Fibroblast of upper back skin (primary cell): Measurements from ENCODE around the gene RGS14.

Experiments
- DNase-seq: peaks from one replicate; pipeline ENCODE4 v3.0.0-alpha.2; 2013

RGS14 gene

DNA sequence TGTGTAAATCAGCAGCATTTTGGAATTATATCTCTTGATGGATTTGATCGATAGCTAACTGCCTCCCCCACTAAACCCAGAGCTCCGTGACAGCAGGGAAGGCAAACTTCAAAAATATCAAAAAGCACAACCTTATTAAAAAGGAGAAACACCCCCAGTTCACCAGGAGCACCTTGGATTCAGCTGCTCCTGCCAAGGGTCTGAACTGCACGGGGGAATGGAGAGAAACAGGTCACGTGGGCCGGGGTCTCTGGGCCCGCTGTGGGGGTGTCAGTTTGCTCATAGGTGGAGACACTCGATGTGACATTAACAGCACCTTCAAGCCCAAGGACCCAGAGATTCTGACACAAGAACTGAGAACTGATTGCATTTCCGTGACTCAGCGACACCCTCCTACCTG lies 25.5 kb downstream of the RGS14 start:
- no peak for DNase-seq

DNA sequence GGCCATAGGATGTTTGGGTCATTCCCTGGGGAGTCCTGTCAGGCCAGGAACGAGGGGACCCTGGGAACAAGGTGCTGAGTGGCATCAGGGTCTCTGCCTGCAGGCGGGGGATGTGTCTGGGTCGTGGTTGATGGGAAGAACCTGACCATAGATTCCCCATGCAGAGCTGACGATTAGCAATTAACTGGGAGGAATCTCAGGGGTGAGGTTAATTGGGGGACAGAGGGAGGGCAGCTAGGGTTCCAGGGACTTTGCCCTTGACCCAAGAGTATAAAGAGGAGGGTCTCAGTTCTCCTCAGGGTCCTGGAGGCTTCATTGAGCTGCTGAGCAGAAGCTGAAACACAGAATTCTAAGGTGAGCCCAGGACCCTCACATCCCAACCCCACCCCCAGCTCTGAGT lies 26.4 kb downstream of the RGS14 start, which contains the start of gene SLC34A1:
Gene SLC34A1, plus strand, starts transcription at position 301 of the 400 bp plus-strand sequence. CDS start 1,308 bp downstream, outside the sequence.
- no peak for DNase-seq

DNA sequence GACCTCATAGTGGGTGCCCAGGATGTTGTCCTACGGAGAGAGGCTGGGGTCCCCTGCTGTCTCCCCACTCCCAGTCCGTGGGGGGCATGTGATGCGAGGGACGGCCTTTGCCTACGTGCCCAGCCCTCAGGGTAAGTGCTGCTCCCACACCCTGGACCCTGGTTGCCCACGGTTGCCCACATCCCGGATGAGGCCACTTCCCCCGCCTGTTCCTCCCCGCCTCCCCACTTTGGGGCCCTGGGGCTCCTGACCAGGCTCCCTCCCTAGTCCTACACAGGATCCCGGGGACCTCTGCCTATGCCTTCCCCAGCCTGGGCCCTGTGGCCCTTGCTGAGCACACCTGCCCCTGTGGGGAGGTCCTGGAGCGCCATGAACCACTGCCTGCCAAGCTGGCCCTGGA lies 28.0 kb downstream of the RGS14 start:
- DNase-seq: no peak

DNA sequence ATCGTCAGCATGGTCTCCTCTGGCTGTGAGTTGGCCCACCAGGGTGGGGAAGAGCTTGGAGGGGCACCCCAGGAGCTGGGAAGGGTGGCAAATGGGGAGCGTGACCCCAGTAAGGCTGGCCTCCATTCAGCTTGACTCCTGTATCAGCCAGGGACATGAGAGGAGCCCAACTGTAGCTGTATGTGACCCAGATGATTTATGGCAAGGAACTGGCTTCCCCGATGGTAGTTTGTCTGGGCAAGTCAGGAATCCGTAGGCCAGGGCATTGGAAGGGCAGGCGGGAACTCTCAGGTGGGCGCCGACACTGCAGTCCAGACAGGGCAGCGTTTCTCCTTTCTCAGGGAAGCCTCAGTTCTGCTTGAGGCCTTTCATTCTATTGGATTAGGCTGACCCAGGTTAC lies 28.8 kb downstream of the RGS14 start:
- DNase-seq: no peak

DNA sequence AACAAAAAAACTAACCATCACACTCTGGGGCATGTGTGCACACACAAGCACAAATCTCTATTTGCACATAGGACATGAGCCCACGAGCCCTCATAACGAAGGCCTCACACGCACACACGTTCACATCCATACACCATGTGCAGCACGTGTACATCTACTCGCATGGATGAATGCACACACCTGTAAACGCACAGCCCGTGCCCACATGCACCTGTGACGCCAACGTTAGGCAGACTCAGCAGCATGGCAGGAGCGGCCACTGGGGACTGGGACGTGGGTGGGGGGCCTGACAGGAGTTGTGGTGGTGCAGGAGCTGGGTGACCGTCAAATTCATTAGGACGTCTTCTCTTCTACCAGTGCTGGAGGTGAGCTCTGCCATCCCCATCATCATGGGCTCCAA lies 29.7 kb downstream of the RGS14 start:
- no peak for DNase-seq

DNA sequence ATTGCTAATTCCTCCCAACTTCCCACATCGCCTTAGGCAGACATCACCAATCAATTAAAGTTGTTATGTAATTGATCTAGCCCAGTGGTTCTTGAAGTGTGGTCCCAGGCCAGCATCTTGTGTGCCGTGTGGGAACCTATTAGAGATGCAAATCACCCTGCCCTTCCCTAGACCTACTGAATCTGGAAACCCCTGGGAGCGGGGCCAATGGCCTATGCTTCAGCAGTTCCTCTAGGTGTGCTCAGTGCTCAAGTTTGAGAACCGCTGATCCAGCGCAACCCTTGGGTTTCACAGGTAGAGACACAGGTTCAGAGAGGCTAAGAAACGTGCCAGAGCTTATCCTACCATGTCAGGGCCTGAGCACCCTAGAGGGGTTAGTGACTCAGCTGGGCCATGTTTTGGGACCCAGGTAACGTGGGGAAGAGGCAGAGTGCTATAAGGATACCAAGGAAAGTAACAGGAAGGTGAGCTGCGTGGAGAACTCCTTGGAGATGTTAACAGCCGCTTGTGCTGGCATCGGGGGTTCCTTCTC lies 30.9 kb downstream of the RGS14 start:
- DNase-seq: no peak

DNA sequence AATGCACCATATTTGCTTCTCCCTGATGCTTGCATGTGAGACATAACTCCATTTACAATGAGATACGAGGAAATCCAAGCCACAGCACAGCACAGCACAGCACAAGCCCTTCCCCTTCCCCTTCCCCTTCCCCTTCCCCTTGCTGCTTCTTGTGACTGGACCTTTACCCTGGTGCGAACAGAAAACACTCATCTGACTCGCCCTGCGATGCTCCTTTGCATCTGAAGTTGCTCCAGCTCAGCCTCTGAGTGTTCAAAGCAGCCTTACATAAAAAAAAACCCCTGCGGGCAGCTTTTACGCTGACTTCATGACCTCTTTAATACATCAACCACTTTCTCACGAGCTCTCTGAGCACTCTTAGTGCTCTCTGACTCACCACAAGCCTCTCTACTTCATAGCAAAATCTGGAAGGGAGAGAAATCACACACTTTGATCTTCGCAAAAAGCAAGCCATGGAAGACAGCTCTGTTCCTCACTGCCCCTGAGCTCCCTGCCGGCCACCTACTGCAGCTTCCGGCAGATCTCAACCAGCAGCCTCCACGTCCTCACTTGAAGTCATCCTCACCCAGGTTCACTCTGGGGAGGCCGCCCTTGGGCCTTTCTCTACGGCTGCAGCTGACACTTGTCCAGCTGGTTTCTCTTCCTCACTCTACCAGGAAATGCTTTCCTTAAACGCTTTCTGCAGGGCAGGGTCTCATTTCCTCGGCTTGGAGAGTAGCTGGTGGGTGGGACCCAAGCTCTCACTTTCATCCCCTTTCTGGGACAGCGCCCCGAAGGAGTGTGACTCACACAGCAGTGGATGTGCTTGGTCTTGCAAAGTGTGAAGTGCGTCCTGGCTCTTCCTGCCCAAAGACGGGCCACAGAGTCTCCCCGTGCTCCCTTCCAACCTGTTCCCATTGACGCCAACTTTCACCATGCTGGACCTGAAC lies 31.8 kb downstream of the RGS14 start:
- peak; percentile 80 for DNase-seq

DNA sequence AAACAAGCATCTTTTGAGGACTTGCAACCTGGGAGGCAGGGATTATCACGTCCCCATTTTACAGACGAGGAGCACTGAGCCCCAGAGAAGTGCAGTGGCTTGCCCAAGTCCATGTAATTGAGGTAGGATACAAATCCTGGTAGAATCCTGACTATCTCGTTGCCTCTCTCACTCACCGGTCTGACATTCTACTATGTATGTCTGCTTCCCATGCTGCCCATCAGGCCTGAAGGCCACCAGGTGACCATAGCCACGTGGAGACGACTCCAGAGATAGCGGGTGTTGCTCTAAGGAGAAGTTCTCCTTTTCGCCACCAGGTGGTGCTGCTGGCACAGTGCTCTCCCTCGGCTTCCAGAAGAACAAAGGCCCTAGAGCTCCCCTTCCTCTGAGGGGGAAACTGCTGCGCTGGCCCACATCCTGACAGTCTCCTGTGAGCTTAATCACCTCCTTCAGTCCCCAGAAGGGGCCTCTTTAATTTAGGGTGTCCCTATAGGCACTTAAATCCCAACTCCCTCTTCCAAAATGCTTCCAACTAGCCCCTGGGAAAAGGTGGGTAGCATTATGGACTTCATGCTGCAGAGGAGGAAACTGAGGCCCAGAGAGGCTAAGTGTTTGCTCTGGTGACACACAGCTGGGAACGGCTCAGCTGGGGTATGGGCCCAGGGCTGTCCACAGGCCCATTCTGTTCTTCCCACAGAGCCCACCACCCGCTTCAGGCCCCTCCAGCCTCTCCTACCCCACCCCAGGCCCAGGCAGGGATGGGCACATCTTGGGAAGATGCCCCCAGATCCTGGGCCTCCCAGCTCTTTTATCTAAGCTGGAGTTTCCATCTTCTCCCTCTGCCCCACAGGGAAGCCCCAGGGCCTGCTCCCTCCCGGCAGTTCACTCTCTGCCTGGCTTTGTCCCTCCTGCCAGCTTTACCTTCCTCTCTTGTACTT lies 32.9 kb downstream of the RGS14 start:
- peak; percentile 84 for DNase-seq

DNA sequence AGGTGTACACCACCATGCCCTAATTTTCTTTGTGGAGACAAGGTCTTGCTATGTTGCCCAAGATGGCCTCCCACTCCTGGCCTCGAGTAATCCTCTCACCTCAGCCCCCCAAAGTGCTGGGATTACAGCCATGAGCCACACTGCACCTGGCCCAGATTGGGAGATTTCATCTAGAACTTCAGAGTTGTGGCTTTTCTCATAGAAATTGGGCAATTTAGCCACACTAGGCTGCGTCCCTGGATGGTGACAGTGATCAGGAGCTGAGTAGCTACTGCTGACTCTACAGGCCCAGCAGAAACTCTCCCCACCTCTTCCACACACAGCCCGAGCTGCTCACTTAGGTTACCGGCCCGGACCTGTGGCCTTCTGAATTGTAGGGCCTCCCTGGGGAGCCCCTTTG lies 35.0 kb downstream of the RGS14 start:
- no peak for DNase-seq

DNA sequence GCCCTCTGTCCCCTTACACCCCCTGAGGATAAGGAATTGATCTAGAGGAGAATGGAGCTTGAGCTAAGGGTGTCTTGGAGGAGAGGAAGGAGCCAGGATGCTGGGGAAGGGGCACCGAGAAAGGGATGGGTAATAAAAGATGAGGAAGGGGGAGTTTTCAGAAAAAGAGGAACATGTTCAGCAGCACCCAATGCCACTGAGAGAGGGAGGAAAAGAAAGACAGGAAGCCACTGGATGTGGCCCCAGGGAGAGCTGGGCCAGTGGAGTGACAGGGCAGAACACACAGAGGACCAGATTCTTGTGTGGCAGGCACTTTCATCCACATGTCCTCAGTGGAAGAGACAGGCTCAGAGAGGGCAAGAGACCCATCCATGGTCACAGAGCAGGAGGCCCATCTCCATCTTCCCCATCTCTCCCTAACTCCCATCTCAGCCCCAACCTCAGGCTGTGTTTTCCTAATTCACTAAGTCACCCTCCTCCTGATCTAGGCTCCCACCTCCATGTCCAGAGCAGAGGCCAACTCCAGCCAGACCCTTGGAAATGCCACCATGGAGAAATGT lies 35.6 kb downstream of the RGS14 start:
- DNase-seq: no peak

DNA sequence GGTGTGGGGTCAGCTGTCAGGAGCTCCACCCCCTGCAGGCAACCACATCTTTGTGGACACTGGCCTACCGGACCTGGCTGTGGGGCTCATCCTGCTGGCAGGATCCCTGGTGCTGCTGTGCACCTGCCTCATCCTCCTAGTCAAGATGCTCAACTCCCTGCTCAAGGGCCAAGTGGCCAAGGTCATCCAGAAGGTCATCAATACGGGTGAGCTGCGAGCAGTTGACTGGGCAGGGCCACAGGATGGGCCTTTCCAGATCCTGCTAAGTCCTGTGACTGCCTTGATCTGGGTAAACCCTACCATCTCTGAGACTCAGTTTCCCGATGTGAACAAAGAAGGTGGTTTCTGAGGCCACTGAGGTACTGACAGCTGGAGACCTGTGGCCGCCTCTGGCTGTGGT lies 36.3 kb downstream of the RGS14 start:
- no peak for DNase-seq

DNA sequence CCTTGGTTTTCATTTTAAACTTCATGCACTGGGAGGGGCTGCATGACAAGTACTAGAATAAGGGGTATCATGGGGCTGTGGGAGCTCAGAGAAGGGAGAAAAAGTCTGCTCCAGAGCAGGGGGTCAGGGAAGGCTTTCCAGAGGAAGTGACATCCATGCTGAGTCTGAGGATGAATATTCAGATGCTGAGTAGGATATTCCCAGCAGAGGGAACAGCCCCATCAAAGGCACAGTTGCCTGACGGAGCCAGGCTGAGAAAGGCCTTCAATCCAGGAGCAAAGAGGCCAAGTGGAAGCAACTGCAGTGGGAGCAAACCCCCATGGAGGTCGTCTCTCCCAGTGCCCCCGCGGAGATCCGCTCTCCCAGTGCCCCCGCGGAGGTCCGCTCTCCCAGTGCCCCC lies 38.4 kb downstream of the RGS14 start:
- no peak for DNase-seq

DNA sequence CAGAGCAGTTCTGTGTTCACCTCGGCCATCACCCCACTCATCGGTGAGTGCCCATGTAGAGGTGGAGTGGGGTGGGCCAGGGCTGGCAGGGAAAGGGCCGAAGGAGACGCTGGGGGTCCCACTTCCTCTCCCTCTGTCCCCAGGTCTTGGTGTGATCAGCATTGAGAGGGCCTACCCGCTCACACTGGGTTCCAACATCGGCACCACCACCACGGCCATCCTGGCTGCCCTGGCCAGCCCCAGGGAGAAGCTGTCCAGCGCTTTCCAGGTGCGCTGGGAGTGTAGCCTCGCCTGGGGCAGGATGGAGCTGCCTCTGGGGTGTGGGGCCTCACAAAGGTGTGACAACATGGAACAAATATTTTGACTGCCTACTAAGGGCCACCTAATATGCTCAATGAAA lies 39.1 kb downstream of the RGS14 start:
- DNase-seq: no peak

DNA sequence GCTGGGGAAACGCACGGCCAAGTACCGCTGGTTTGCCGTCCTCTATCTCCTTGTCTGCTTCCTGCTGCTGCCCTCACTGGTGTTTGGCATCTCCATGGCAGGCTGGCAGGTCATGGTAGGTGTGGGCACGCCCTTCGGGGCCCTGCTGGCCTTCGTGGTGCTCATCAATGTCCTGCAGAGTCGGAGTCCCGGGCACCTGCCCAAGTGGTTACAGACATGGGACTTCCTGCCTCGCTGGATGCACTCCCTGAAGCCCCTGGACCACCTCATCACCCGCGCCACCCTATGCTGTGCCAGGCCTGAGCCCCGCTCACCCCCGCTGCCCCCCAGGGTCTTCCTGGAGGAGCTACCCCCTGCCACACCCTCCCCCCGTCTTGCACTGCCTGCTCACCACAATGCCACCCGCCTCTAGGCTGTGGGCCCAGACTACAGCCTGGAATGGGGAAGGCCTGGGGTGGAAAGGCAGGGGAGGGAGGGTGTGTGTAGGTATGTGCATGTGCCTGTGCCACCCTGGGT lies 40.2 kb downstream of the RGS14 start:
- DNase-seq: no peak

DNA sequence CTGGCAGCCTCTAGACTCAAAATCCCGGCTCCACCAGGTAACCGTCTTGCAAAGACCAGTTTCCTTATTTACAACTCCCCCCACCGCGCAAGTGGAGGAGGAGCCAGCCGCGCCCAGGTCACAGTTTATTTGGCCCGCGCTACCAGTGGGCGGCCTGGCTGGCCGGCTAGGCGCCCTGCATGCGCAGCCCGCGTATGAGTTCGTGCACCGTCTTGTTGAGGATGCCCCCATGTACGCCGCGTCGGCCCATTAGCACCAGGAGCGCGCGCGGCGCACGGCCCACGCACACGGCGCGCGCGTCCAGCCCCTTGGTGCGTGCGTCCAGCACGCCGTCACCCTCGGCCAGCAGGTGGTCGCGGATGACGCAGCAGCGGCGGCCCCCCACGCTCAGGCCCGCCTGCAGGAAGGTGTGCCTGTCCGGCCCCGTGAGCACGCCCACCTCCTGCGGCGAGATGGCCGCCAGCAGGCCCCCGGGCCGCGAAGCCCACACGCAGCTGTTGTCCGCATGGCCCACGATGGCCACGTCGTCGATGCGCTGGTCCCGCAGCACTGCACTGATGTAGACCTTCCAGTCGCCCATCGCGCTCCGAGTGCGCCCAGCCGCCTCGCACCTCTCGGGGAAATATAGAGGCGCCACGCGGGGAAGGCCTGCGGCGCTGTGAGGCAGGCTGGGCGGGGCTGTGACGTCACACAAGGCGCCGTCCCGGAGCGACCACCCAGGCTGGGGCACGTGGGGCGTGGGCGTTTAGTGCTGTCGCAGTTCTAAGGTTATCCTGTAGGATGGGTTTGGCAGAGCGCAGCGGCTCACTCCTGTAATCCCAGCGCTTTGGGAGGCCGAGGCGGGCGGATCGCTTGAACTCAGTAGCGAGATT lies 42.5 kb downstream of the RGS14 start, which contains the start of gene PFN3:
Gene PFN3, minus strand, starts transcription at position 665 of the 872 bp plus-strand sequence. Its CDS starts 85 bp downstream, at position 580.
- peak; percentile 33 for DNase-seq

DNA sequence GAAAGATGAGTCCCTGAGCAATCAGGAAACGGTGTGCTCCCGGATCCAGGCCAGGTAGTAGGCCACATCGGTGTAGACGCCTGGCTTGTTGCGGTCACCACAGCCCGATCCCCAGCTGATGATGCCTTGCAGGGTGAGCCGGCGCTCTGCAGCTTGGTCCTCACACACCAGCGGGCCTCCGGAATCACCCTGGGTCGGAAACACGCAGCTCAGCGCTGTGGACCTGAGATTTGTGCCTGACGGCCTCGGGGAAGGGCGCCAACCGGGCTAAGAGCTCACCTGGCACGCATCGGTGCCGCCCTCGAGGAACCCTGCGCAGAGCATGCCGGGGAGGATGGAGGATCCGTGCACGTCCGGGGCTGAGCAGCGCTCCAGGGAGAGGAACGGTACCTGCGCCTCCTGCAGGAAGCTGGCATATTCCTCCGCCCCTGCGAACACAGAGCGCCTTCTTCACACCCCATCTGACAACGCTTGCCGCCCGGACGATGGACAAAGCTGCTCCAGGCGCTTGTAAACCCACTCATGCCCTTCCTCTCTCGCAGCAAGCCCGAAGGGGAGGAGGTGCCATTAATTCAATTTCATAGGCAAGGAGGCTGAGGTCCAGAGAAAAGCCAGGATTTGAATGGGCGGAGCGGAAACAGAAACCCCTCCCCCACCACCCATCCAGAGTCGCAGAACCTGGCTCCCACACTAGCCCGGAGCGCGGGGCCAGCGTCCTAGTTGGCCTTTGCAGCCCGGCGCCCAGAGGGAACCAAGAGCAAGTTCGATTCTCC lies 44.7 kb downstream of the RGS14 start:
- DNase-seq: peak; percentile 44

DNA sequence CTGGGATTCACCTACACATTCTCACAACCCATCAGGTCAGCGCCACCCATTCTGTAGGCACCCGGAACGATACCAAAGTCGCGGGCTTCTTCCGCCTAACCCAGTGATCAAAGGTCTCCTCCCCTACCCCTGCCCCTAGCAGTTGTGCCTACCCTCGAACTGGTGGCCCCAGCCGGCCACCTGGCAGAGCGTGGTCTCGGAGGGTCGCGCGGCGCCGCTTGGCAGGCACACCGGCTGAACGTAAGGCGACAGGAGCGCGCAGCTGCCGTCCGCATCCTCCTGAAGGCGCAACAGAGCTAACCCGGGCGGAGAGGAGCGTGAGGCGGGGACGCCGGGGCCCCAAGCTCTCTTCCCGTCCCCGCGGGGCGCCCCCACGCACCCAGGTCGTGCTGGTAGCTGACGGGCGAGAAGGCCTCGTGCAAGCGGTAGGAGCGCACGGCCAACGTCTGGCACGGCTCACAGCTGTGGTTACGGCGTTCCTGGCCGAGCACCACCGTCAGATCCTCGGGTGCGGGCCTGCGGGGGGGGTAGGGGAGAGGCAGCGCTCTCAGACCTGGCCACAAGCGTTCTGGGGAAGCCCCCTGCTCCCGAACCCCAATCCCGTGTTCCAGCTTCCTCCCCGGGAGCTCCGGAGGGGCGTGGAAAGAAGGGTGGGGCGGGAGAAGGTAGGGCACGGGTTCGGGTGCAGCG lies 45.5 kb downstream of the RGS14 start:
- DNase-seq: no peak

DNA sequence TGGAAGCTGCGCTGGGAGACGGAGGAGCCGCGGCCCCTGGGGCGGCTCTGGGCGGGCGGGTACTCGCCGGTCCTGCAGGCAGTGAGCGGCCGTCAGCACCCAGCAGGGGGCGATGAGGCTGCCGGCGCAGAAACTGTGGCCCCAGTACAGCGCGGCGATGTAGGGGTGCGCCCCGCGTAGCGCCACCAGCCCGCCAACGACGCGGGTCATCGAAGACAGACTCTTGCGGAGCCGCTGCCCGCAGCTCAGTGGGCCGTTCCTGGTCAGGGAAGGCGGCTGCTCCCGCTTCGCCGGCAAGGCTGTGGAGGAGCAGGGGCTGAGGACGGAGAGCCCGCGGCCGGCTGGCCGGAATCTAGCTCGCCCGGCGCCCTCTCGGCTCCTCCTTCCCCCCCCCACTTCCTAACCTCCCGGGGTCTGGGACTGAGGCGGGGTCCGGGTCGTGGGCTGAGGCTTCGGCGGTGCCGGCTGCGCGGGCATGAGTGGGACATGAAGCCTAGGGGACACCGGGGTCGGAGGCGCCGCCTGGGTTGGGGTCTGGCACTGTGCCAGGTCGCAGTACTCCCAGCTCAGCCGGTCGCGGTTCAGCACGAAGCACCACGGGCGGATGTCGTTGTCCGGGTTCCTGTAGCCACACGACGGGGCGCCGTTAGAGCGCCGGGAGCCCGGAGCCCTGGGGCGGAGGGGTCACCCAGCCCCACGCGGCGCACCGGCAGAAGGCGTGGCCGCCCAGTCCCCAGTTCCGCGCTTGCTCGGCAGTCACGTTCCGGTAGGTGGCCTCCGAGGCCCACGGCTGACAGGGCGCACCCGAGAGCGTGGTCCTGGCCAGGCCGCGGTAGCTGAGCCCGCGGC lies 46.3 kb downstream of the RGS14 start:
- DNase-seq: peak; percentile 71

DNA sequence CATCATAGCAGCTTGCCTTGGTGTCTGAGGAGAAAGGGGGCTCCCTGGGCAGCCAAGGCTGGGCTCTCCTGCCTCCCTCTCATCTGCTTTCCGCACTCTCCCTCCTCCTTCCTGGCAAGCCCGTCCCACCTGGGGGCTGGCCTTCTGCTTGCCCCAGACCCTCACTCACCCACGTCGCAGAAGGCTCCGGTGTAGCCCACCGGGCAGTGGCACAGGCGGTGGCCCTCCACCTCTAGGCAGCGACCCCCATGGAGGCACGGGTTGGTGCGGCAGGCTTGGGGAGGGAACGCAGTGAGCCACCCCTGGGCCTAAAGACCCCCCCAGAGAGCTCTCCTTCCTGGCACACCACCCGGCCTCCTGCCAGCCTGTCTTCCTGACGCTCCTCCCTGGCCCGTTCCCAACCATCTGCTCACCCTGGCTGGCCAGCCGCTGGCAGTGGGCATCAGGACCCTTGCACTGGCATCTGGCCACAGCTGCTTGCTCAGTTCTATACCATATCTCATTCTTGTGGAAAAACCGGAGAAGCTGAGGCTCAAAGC lies 47.0 kb downstream of the RGS14 start:
- no peak for DNase-seq
